GM21528 (cell line): Measurements from ENCODE around the gene TMEM91.

Experiments
- ATAC-seq: cut with Tn5 transposase; IDR thresholded peaks from one replicate; pipeline ENCODE4 v1.9.1; 2021; ENCODE audit warnings: mild to moderate bottlenecking, moderate library complexity; ENCODE audit not compliant: unreplicated experiment, low FRiP score

The TMEM91 gene

DNA sequence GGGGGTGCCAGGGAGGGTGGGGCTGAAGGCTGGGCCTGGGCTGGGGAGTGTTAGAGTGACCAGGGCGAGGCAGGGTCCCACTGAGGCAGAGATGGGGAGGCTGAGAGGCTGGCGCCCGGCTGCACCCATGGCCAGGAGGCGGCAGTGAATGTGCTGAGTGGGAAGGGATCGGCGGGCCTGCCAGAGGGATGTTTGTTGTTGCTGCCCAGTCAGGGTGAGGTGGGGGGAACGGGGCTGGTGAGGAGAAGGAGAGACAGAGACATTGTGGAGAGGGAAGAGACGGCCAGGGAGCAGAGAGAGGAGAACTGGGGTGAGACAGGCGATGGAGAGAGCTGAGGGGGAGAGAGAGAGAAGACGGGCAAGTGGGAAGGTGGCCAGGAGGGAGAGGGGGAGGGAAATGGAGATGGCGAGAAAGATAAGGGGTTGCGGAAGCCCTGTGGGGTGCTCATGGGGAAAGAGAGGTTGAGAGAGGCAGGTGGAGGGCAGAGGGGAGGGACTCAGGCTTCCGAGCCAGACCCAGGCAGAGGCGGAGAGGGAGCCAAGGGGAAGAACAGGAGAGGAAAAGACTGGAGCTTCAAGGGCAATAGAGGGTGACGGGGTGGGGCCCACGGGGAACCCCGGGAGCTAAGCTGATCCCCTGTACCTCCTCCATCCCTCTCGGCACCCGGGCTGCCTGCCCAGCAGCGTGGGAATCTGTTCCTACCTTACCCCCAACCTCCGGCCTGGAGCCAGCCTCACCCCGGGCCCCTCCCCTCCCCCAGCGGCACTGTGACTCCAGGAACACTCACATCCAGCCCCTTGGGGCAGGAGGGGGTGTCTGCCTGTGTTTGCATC lies 51.5 kb downstream of the TMEM91 start:
- ATAC-seq, result no peak

- ATAC-seq, result no peak
Measured at GRCh38 chr19:41428481-41428859, 52.1 kb downstream of the TMEM91 start.

GRCh38 chr19:41430922-41431321 lies 54.6 kb downstream of the TMEM91 start:
- no peak for ATAC-seq

DNA sequence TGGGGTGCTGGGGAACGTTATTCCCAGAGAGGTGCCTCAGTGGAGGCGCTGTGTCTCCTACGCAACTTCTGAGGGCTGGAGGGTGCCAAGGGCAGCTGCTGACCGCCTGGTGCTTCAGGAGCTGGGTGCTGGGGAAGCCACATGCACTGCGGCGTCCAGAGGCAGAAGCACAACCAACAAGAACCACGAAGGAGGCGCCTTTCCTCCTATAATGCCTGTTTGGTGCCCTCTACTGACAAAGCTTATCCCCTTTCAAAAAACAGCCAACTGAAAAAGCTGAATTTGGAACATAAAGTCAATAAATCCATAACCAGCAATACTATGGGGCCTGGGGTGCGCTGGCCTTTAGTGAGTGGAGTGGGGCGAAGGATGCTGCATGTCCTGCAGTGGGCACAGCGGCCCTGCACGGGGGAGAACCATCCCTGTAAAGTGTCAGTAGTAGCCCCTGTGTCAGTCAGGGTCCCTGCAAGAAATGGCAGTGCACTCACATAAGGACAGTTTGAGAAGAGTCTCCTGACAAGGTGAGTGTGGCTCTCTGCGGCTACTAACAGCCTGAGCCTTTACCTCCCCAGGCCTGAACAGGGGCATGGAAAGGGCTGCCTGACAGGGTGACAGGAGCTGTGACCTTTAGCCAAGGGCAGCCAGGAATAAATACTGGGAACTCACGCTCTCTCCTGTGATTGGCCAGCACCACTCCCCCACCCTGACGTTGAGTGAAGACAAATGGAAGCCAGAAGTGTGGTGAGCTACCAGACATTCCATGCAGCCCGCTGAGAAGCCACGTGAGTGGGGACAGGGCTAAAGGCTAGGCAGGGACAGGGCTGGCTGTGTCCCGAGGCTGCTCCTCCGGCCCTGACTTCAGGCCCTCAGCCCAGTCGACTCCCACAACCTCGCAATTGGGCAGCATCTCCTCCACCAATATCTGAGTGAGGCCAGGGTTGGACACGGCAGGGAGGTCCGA lies 55.4 kb downstream of the TMEM91 start:
- ATAC-seq, result no peak

DNA sequence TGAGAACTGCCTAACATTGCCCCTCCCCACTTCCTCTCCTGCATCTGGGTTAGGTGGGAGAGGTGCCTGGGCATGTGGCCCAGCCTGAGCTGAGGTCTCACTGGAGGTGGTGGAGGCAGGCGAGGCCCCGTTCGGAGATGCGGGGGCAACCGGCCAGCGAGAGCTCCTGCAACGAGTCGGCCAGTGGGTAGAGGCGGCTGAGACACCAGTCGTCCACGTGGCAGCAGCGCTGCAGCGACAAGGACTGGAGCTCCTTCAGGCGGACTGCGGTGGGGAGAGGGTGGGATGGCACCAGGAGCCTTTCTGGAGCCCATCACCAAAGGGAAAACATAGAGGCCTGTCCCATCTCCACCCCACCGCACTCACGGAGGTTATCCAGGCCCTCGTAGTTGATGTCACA lies 56.8 kb downstream of the TMEM91 start:
- no peak for ATAC-seq
